Esophagus muscularis mucosa (tissue), 4 donors: ENCODE data around the gene RPL37A.

Source experiments
- EP300 ChIP-seq: sonication (generic); formaldehyde crosslinking; IDR thresholded peaks from one replicate; pipeline ENCODE4 v1.6.1; 2017; ENCODE audit warnings: antibody characterized with exemption
- POLR2A ChIP-seq: fragments of 450-650 bp; IDR thresholded peaks from one replicate; pipeline ENCODE4 v1.6.1; 2017; ENCODE audit warnings: antibody characterized with exemption, moderate library complexity, mild to moderate bottlenecking, low read depth
- TF ChIP-seq, protein P1 (sequence below), 3 experiments: fragments of 200-600 bp in 2 of 3; fragments of 450-650 bp in 1 of 3; sonication (generic) in 2 of 3; IDR thresholded peaks; one replicate each; pipeline ENCODE4 v1.5.1; 2017 to 2019; ENCODE audit warnings: antibody characterized with exemption in 3 of 3, mild to moderate bottlenecking in 2 of 3, moderate library complexity in 1 of 3

DNA sequence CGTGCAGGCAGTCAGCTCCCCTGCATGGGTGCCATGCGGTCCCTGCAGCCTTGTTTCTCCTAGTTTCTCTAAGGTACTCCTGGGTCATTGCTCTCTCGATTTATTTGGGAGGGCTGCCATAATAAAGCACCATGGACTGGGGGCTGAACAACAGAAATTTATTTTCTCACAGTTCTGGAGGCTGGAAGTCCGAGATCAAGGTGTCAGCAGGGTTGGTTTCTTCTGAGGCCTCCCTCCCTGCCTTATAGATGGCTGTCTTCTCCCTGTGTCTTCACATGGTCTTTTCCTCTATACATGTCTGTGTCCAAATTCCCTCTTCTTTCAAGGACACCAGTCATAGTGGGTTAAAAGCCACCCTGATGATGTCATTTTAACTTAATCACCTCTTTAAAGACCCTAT lies 40.5 kb downstream of the RPL37A start:
- TF ChIP-seq, protein P1, sequence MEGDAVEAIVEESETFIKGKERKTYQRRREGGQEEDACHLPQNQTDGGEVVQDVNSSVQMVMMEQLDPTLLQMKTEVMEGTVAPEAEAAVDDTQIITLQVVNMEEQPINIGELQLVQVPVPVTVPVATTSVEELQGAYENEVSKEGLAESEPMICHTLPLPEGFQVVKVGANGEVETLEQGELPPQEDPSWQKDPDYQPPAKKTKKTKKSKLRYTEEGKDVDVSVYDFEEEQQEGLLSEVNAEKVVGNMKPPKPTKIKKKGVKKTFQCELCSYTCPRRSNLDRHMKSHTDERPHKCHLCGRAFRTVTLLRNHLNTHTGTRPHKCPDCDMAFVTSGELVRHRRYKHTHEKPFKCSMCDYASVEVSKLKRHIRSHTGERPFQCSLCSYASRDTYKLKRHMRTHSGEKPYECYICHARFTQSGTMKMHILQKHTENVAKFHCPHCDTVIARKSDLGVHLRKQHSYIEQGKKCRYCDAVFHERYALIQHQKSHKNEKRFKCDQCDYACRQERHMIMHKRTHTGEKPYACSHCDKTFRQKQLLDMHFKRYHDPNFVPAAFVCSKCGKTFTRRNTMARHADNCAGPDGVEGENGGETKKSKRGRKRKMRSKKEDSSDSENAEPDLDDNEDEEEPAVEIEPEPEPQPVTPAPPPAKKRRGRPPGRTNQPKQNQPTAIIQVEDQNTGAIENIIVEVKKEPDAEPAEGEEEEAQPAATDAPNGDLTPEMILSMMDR (IDR thresholded peaks at IDR 0.05), result no peak
- TF ChIP-seq POLR2A, result no peak
- TF ChIP-seq EP300, result no peak
